GM21515 (cell line): ENCODE results near the gene SF3A2.

Experiments used
- ATAC-seq: cut with Tn5 transposase; IDR thresholded peaks from one replicate; pipeline ENCODE4 v1.9.1; 2021; ENCODE audit not compliant: unreplicated experiment

Gene SF3A2

GRCh38 chr19:2252055-2252796 lies 15.6 kb downstream of the SF3A2 start:
- ATAC-seq: no peak

DNA sequence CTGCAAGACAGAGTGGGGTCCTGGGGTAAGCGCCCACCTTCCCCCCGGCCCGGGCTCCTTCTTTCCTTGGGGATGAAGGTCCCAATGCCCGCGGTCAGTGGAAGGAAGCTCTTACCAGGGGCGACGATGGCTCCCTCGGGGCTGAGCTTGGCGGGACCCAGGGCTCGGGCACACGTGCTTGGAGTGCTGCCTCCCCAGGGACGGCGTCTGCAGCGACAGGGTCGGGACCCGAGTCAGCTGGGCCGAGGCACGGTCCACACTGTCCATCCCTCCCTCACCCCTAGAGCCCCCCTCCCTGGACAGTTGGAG lies 16.1 kb downstream of the SF3A2 start:
- no peak for ATAC-seq

DNA sequence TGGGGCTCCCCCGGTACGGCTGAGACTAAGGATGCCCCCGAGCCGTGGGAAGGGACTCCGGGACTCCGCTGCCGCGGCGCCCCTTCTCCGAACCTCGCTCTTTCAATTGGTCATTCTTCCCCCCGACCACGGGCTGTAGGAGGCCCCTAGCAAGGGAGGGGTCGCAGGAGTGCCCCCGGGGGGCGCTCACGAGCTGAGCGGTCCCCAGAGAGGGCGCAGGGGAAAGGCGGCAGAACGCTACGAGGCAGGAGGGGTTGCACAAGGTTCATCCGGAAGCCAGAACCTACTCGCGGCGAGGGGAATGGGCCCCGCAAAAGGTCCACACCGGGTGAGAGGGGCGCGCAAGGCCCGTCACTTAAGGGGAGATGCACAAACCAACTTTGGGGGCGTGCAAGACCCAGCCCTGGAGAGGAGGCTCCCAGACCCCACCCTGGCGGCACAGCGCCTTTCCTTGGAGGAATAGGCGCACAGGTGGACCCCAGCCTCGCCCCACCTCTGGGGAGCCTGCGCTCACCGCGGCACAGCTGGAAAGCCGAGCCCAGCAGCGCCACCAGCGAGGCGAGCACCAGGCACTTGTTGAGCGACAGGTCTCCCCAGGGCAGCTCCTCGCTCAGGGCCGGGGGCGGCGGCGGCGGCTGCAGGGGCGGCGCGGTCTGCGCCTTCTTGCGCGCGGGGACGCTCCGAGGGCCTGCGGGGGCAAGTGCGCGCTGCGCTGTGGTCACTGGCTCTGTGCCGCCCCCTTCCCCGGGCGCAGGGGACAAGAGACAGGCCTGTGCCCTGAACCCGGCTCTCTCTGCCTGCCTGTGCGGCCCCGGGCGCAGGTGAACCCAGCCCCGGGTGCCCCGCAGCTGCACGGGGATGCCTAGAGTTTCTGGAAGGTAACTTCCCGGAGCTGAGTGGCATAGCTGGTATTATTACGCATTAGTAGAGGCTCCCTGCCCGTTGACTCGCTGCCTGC lies 16.8 kb downstream of the SF3A2 start:
- no peak for ATAC-seq

GRCh38 chr19:2254064-2254872 lies 17.6 kb downstream of the SF3A2 start:
- no peak for ATAC-seq

DNA sequence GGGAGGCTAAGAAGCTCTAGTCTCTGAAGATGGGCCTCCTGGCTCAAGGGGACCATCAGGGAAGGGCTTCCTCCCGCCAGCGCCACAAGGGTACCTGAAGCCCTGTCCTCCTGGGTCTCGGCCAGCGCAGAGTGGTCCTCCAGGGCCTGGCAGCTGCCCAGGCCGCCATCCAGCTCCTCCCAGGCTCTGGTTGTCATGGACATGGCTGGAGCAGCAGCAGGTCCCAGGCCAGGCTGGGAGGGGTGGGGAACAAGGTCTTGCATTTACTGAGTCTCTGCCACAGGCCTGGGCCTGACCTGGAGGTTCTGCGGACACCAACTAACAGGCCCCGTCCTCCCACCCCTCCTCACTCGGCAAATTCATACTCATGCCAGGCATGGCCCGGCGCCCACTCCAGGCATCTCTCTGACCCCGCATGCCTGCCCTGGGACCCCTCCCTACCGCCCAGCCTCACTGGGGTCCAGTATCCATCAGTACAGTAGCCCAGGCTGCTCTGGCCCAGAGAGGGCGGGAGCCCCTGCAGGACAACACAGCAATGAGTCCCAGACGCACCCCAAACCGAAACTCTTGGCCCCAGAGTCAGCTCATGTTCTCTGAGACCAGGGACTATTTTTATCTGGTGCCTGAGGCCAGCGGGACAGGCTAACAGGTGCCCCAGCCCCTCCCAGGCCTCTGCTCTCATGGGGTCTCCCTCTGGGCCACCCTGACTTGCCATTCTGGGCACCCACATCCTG lies 18.7 kb downstream of the SF3A2 start:
- ATAC-seq: no peak

DNA sequence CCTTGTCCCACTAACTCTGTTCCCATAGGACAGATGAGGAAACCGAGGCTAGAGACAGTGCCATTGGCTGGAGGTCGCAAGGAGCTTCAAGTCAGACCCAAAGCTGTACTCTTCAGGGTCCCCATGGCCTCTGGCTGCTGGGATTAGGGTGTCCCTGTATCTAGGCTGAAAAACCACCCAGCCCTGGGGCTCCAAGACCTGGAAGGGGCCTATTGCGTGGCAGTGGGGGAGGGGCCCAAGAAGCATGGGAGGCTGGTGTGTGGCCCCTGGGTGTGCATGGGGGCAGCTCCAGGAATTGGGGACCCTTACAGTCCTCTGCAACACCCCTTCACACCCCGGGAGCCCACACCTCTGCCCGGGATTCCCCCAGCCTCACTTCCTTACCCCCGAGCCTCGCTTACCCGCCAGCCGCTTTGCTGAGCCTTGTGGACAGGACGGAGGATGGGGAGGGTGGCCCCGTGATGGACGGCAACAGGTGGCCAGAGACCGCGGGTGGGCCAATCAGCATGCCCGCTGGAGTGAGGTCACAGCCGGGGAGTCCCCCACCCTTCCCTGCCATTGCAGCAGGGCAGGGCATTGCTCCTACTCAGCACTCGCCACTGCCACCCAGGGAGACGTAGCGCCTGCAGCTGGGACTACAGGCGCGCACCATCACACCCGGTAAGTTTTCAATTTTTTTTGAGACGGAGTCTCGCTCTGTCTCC lies 19.5 kb downstream of the SF3A2 start, which contains the start of gene JSRP1:
Gene JSRP1, minus strand, starts transcription at position 436 of the 704 bp plus-strand sequence. CDS start 1,103 bp downstream, outside the sequence.
- ATAC-seq: no peak

- no peak for ATAC-seq
These were observed 22.7 kb downstream of the SF3A2 start for GRCh38 chr19:2259336-2259735.

- no peak for ATAC-seq
These were observed 23.7 kb downstream of the SF3A2 start for GRCh38 chr19:2260341-2260805.

DNA sequence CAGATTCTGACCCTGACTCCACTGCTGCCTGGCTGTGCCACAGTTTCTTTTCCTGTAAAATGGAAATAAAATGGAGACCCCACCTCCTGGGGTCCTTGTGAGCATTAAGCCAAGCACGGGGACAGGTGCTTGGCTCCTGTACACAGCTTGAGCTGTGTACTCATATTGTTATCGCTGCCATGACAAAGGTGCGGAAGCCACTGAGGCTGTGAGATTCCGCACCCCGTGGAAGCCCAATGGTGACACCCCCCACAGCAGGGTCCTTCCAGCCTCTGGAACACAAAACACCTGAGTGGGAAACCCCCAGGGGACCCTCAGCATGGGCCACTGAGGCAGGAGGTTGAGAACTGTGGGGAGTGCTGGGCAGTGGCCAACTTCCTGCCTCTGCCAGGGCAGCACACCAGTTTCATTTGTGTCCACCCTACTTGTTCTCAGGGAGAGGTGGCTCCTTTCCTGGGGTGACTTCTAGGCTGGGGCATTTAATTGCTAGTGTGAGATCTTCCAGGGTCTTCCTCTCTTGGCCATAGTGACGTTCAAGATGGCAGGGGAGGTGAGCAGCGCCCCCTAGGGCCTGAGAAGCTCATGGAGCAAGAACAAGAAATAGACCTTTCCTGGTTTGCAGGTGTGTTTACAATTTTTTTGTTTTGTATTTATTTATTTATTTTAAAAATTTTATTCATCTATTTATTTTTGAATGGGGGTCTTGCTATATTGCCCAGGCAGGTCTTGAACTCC lies 25.0 kb downstream of the SF3A2 start:
- no peak for ATAC-seq

- ATAC-seq: no peak
These were observed 29.8 kb downstream of the SF3A2 start for GRCh38 chr19:2266183-2266993.

DNA sequence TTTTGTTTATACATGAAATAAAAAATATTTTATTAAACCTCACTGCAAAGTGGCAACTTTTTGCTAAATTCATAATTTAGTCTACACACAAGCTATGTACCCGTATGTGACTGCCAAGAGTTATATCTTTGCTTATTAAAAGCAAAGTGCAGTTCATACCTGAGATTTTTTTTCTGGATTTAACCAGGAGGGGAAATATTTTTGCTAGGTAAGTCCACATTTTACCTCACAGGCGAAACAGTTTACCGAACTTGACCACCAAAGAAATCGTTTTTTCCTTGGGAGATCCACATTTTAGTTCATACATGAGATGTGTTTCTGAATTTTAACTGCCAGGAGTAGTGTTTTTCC lies 31.8 kb downstream of the SF3A2 start:
- no peak for ATAC-seq

DNA sequence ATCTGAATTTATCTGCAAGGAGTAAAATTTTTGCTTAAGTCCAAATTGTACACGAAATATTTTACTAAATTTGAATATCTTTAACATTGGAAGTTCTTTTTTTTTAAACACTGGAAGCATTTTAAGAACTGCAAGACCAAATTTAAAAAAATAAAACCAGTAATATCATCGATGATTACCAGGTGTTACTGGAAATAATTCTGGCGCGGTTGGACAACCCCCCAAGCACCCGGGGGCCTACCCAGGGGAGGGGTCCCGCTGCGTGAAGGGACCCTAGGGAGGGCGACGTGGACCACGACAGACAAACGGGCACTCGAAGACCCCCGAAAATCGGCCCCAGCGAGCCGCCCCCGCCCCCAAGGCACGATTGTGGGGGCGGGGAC lies 32.2 kb downstream of the SF3A2 start:
- ATAC-seq: no peak

GRCh38 chr19:2269244-2270156 lies 32.9 kb downstream of the SF3A2 start:
- peak; percentile 56 for ATAC-seq

DNA sequence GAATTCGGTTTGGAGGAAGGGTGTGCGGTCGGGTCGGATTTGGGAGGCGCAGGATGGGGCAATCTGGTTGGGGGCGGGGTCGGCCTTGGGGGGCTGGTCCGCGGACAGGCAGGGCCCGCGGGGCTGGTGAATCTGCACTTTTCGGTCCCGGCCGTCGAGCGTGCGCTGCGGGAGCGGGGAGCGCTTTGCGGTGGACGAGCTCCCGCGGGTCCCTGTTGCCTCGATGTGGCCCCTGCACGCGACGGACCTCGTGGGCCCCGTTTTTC lies 33.5 kb downstream of the SF3A2 start:
- ATAC-seq: no peak

DNA sequence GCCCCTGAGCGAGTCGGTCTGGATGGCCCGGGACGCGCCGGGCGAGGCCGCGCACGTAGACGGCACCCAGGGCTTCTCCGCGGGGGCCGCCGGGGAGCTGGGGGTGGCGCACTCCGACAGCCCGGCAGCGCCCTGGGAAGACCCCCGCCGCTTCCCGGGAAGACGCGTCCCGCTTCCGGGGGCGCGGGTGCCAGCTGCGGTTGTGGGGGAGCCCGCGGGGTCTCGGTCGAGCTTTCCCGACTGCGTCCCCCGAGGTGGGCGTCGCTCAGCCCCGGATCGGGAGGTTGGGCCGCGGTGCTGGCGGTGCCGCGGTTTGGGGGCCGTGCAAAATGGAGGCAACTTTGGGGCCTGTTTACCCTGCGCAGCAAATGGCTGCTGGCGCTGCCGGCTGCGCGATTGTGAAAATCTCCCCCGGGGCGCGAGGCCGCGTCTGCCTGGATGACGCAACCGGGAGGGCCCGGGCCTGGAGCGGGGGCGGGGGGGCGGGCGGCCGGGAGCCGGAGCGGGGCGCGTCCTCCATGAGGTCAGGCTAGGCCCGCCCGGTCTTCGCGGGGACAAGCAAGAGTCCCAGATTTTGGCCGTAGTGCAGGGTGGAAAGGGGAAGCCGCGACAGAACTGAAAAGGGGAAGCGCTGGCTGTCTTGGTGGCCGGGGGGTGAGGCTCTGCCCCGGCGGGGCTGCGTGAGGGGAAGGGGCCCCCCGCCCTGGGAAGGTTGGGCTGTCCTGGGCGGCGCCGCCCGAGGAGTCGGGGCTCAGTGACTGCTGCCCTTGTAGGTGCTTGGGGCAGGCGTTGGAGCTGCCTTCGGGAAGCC lies 34.0 kb downstream of the SF3A2 start:
- ATAC-seq: no peak

GRCh38 chr19:2271234-2272103 lies 34.8 kb downstream of the SF3A2 start:
- ATAC-seq: no peak
